SK-N-MC (cell line): ENCODE data around the gene GANC.
"Not testable (repeated sequence)": the region's sequence is repeated elsewhere in the genome, so short reads cannot be mapped to it uniquely, and the experiment has no call there.

Experiments used
- DNase-seq: peaks from one replicate; pipeline ENCODE4 v3.0.0-alpha.2; 2011; ENCODE audit warnings: low read depth, low spot score
- H3K27ac ChIP-seq: fragments of 200-600 bp; sonication (generic); 2 replicates; pipeline ENCODE4 v1.5.1; 2016; ENCODE audit warnings: mixed run types
- H3K36me3 ChIP-seq: fragments of 200-600 bp; sonication (generic); 2 replicates; pipeline ENCODE4 v1.6.1; 2017; ENCODE audit warnings: antibody characterized with exemption, low read length, mixed read lengths; ENCODE audit not compliant: insufficient read depth
- H3K4me3 ChIP-seq: fragments of 200-600 bp; sonication (generic); 2 replicates; pipeline ENCODE4 v1.5.1; 2016
- H3K9ac ChIP-seq: fragments of 200-600 bp; sonication (generic); 2 replicates; pipeline ENCODE4 v1.8.0; 2017; ENCODE audit warnings: mixed run types, mixed read lengths; ENCODE audit not compliant: insufficient read length
- H3K9me3 ChIP-seq: fragments of 200-600 bp; sonication (generic); 2 replicates; pipeline ENCODE4 v1.6.1; 2017; ENCODE audit warnings: low read depth, mild to moderate bottlenecking, antibody characterized with exemption, low read length, moderate library complexity, mixed read lengths
- EZH2 ChIP-seq: fragments of 200-600 bp; sonication (generic); IDR thresholded peaks from one replicate; pipeline ENCODE4 v1.6.1; 2017; ENCODE audit warnings: antibody characterized with exemption
- FOXP2 ChIP-seq: optimal IDR thresholded peaks from 2 replicates; pipeline ENCODE3; 2011; ENCODE audit warnings: mild to moderate bottlenecking, moderate library complexity; ENCODE audit not compliant: insufficient read depth; ENCODE audit errors: extremely low read length, control extremely low read depth
- POLR2AphosphoS5 ChIP-seq: IDR thresholded peaks from 2 replicates; pipeline ENCODE4 v1.6.1; 2012; ENCODE audit warnings: mild to moderate bottlenecking, low read depth, low read length, borderline replicate concordance

GANC gene

DNA sequence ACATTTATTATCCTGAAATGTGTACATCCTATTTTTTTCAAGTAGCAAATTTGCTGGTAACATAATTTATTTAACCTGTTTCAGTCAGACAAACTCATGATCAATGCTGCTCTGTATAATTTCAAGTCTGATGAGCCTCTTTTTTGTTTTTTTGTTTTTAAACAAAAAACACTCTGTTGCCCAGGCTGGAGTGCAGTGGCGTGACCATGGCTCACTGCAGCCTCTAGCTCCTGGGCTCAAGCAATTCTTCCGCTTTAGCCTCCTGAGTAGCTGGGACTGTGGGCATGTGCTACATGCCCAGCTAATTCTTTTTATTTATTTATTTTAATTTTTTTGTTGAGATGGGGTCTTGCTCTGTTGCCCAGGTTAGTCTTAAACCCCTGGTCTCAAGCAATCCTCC is 46.2 kb downstream of the GANC start:
- no peak overlapping the region for H3K4me3 ChIP-seq
- no peak overlapping the region for H3K27ac ChIP-seq
- no peaks in the 10 kb centered on the region for H3K36me3 ChIP-seq
- TF ChIP-seq EZH2 (no peak), FOXP2 (no peak), POLR2AphosphoS5 (no peak)
- no peak for DNase-seq
- H3K9me3 ChIP-seq = no peaks in the 10 kb centered on the region
- no peak overlapping the region for H3K9ac ChIP-seq

DNA sequence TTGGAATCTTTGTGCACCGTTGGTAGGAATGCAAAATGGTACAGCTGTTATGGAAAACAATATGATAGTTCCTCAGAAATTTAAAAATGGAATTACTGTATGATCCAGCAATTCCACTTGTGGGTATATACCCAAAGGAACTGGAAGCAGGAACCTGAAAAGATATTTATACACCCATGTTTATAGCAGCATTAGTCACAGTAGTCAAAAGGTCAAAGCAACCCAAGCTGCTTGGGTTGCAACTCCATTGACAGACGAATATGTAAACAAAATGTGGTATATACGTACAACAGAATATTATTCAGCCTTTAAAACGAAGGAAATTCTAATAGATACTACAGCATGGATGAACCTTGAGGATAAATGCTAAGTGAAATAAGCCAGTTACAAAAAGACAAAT is 51.3 kb downstream of the GANC start:
- H3K27ac ChIP-seq = no peak overlapping the region
- no peak overlapping the region for H3K4me3 ChIP-seq

DNA sequence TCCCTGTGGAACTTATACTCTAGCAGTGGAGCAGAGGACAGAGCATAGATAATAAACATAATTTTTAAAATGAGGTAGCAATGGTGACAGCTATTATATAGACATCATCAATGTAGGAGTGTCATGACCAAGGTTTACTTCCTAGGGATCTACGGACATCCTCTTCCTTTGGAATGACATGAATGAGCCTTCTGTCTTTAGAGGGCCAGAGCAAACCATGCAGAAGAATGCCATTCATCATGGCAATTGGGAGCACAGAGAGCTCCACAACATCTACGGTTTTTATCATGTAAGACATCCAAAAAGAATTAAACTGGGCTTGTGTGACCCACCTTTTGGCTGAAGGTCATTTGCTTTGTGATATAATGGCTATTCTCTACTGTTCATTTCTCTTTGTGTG is 56.2 kb downstream of the GANC start:
- Histone ChIP-seq H3K4me3 (no peak overlapping the region), H3K36me3 (no peaks in the 10 kb centered on the region), H3K9me3 (no peaks in the 10 kb centered on the region), H3K9ac (no peak overlapping the region), H3K27ac (no peak overlapping the region)
- DNase-seq = no peak
- TF ChIP-seq POLR2AphosphoS5 (no peak), EZH2 (no peak), FOXP2 (no peak)

More for the DNA sequence above, 51.3 kb downstream of the GANC start:
- Histone ChIP-seq H3K9me3 (no peaks in the 10 kb centered on the region), H3K9ac (no peak overlapping the region), H3K36me3 (no peaks in the 10 kb centered on the region)
- no peak for DNase-seq
- no peak for TF ChIP-seq EZH2
- no peak for TF ChIP-seq FOXP2
- no peak for TF ChIP-seq POLR2AphosphoS5

DNA sequence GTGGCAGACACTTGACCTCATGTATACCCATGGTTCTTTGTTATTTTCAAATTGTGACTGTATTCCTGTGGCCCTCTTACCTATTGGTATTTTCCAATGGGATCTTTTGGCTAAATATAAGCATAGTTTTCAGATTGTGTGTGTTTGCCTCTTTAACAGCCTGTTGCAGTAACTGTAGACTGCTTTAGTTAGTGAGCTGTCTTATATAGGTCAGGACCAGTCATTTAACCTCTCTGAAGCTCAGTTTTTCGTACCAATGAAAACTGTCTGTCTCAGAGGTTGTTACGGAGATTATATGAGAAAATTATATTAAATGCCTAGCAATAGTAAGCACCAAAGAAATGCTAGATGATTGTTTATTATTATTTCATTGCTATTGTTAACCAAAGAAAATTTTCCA is 57.0 kb downstream of the GANC start:
- no peaks in the 10 kb centered on the region for H3K9me3 ChIP-seq
- H3K9ac ChIP-seq = no peak overlapping the region
- no peaks in the 10 kb centered on the region for H3K36me3 ChIP-seq
- no peak for TF ChIP-seq FOXP2
- TF ChIP-seq EZH2 = no peak
- TF ChIP-seq POLR2AphosphoS5 = no peak
- H3K27ac ChIP-seq = no peak overlapping the region
- no peak overlapping the region for H3K4me3 ChIP-seq
- no peak for DNase-seq

DNA sequence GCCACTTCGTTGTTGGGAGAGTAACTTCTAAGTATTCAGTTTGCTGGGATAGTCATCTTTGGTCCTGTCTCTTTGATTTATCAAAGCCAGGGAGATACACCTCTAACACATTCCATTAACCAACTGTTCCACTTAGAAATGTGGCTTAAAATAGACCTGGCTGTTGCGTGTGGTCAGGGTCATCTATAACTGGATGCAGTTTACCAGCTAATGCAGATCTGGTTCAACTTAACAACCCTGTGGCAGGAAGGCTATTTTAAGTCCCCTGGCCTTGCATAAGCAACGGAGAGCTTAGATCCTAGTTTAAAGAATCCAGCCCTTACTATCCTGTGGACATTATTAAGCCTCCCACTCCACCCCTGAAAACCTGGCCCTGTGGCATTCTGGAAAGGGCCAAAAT is 58.2 kb downstream of the GANC start:
- Histone ChIP-seq H3K36me3 (no peaks in the 10 kb centered on the region), H3K9ac (no peak overlapping the region), H3K4me3 (no peak overlapping the region), H3K27ac (no peak overlapping the region), H3K9me3 (no peaks in the 10 kb centered on the region)
- DNase-seq = no peak
- no peak for TF ChIP-seq POLR2AphosphoS5
- no peak for TF ChIP-seq FOXP2
- no peak for TF ChIP-seq EZH2

DNA sequence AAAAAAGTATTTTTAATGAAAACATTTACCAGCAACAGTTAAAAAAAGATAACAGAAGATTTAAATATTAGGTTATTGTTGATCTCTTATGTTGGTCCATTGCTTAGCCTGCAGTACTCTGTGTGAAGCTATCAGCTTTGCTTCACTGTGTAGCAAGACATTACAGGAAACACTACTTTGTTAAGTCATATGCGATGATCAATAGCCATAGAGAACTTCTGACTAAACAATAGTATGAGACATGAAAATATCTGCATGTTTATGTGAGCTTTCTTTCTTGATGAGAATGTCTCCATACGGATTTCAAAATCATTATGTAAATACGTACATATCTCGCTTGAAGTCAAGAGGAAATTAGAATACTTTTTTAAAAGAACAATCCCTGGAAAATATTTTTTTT is 59.3 kb downstream of the GANC start:
- Histone ChIP-seq H3K4me3 (no peak overlapping the region), H3K9ac (no peak overlapping the region), H3K27ac (no peak overlapping the region), H3K36me3 (no peaks in the 10 kb centered on the region), H3K9me3 (no peaks in the 10 kb centered on the region)
- DNase-seq = no peak
- TF ChIP-seq FOXP2 = no peak
- no peak for TF ChIP-seq EZH2
- no peak for TF ChIP-seq POLR2AphosphoS5

DNA sequence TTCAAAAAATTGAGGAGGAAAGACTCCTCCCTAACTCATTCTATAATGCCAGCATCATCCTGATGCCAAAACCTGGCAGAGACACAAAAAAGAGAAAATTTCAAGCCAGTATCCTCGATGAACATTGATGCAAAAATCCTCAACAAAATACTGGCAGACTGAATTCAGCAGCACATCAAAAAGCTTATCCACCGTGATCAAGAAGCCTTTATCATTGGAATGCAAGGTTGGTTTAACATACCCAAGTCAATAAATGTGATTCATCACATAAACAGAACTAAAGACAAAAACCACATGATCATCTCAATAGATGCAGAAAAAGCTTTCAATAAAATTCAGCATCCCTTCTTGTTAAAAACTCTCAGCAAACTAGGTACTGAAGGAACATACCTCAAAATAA is 62.1 kb downstream of the GANC start:
- no peak overlapping the region for H3K27ac ChIP-seq
- no peaks in the 10 kb centered on the region for H3K36me3 ChIP-seq
- DNase-seq = no peak
- TF ChIP-seq EZH2 = no peak
- TF ChIP-seq POLR2AphosphoS5 = no peak
- no peak for TF ChIP-seq FOXP2
- H3K4me3 ChIP-seq = no peak overlapping the region
- no peak overlapping the region for H3K9ac ChIP-seq
- H3K9me3 ChIP-seq = no peaks in the 10 kb centered on the region

DNA sequence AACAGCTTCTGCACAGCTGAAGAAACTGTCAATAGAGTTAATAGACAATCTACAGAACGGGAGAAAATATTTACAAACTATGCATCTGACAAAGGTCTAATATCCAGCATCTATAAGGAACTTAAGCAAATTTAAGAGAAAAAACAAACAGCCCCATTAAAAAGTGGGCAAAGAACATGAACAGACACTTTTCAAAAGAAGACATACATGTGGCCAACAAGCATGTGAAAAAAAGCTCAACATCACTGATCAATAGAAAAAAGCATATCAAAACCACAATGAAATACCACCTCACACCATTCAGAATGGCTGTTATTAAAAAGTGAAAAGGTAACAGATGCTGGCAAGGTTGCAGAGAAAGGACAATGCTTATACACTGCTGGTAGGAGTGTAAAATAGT is 63.6 kb downstream of the GANC start:
- not testable (repeated sequence) for H3K4me3 ChIP-seq, H3K27ac ChIP-seq, DNase-seq, H3K9me3 ChIP-seq, H3K36me3 ChIP-seq, H3K9ac ChIP-seq

DNA sequence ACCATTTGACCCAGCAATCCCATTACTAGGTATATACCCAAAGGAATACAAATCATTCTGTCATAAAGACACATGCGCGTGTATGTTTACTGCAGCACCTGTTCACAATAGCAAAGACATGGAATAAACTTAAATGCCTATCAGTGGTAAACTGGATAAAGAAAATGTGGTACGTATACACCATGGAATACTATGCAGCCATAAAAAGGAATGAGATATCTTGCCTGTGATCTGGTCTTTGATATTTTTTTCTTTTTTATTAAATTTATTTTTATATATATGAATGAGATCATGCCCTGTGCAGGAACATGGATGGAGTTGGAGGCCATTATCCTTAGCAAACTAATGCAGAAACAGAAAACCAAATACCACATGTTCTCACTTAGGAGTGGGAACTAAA is 64.1 kb downstream of the GANC start:
- H3K9me3 ChIP-seq, H3K36me3 ChIP-seq, DNase-seq, H3K9ac ChIP-seq, H3K4me3 ChIP-seq, H3K27ac ChIP-seq: not testable (repeated sequence)

DNA sequence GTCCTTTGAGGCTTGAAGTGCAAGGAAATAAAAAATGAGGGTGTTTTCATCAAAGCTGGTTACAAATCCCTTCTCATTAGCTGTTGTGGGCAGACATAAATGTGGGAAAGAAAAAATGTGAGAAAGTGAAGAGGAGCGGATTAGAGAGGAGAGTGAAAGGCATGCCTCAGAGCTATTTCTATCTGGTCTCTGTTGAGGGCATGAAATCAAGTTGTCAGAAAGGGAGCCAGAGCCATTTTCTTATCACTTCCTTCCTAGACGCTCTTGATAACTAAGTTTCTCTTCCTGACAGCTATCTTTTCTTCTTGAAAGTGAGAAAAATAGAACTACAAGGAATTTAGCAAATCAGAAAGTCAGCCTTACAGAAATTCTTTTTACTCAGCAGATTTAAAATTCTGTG is 65.5 kb downstream of the GANC start:
- Histone ChIP-seq H3K36me3 (no peaks in the 10 kb centered on the region), H3K9ac (peak overlapping the region; percentile 57), H3K27ac (peak overlapping the region; percentile 96), H3K4me3 (peak overlapping the region; percentile 53), H3K9me3 (no peaks in the 10 kb centered on the region)
- DNase-seq = no peak
- TF ChIP-seq POLR2AphosphoS5 (no peak), EZH2 (no peak), FOXP2 (no peak)
